ENCODE data around the gene HEATR5A. TPM values are rescaled to one million over a fixed set of nuclear protein-coding genes. Genes with fewer than 3 reads are reported as not detected.
A peak's percentile ranks its signal among the peaks of the same experiment; 100 is the strongest.

HEATR5A gene
- total and polyA plus RNA-seq, 2 of the 13 experiments (the other 11 are each of a cell fraction or from before 2014, with no cell fraction given): 36.4 to 105 TPM

- TF ChIP-seq MYNN (CRISPR knock-in tag; IDR thresholded peaks at IDR 0.05; ENCODE audit: low read depth): peak; percentile 69
- TF ChIP-seq KDM1A (CRISPR knock-in tag; IDR thresholded peaks at IDR 0.05): peak; percentile 97
- TF ChIP-seq BCL6 (CRISPR knock-in tag; IDR thresholded peaks at IDR 0.05): peak; percentile 92
- peak; percentile 97 for TF ChIP-seq ZNF292 (CRISPR knock-in tag; IDR thresholded peaks at IDR 0.05; ENCODE audit: borderline replicate concordance, low read depth)
- peak; percentile 77 for TF ChIP-seq ARNTL (CRISPR knock-in tag; IDR thresholded peaks at IDR 0.05)
- peak; percentile 99 for TF ChIP-seq FOXK2 (IDR thresholded peaks at IDR 0.05)
- peak; percentile 99 for TF ChIP-seq TBX2 (CRISPR knock-in tag; IDR thresholded peaks at IDR 0.05; ENCODE audit: borderline replicate concordance)
- 0 out of 2 replicates have a peak, but pooled peaks have one; percentile 12 for TF ChIP-seq ZSCAN22 (CRISPR knock-in tag; IDR thresholded peaks at IDR 0.05)
- TF ChIP-seq WIZ (CRISPR knock-in tag; IDR thresholded peaks at IDR 0.05): peak; percentile 97
- peak; percentile 98 for TF ChIP-seq NCOA2 (CRISPR knock-in tag; IDR thresholded peaks at IDR 0.05)
- TF ChIP-seq EHMT2 (IDR thresholded peaks at IDR 0.05; ENCODE audit: borderline replicate concordance, low read depth, low read length): peak; percentile 99
- TF ChIP-seq NCOA1 (CRISPR knock-in tag; IDR thresholded peaks at IDR 0.05): peak; percentile 97
- peak; percentile 64; the same call in 1 of the 2 replicates for TF ChIP-seq NFYC (CRISPR knock-in tag; IDR thresholded peaks at IDR 0.05)
- 0 out of 2 replicates have a peak, but pooled peaks have one; percentile 50 for TF ChIP-seq TRAFD1 (CRISPR knock-in tag; IDR thresholded peaks at IDR 0.05; ENCODE audit: borderline replicate concordance)
- peak; percentile 78; the same call in 1 of the 2 replicates for TF ChIP-seq TMF1 (CRISPR knock-in tag; IDR thresholded peaks at IDR 0.05; ENCODE audit: low read depth)
- peak; percentile 95 for TF ChIP-seq ZNF503 (CRISPR knock-in tag; IDR thresholded peaks at IDR 0.05)
- peak; percentile 69; the same call in 1 of the 2 replicates for TF ChIP-seq ARID4A (CRISPR knock-in tag; IDR thresholded peaks at IDR 0.05; ENCODE audit: borderline replicate concordance)
- peak; percentile 99 for TF ChIP-seq FOXO1 (CRISPR knock-in tag; IDR thresholded peaks at IDR 0.05)
- TF ChIP-seq MAFF (IDR thresholded peaks at IDR 0.05; ENCODE audit: low read depth, low read length): peak; percentile 51
Measured at GRCh38 chr14:31257554-31258426, 162.6 kb downstream of the HEATR5A start (continued).
